ENCODE data around the gene SLC35F5.
"Not testable (repeated sequence)": the region's sequence is repeated elsewhere in the genome, so short reads cannot be mapped to it uniquely, and the experiment has no call there.

SLC35F5 gene

GRCh38 chr2:113692698-113693428, 63.6 kb downstream of the SLC35F5 start:
- Histone ChIP-seq H3K36me3 (ENCODE audit: control insufficient read depth, insufficient read depth, low read length, severe bottlenecking) (no peaks in the 10 kb centered on the region), H3K4me3 (ENCODE audit: low read length) (no peak overlapping the region), H3K27me3 (replicated peaks; ENCODE audit: control insufficient read depth, insufficient read depth, low read length) (no peaks in the 10 kb centered on the region), H3K9me3 (ENCODE audit: control insufficient read depth, low read length) (no peaks in the 10 kb centered on the region), H3K4me1 (ENCODE audit: control insufficient read depth, insufficient read depth, low read length) (no peaks in the 10 kb centered on the region), H3K9ac (ENCODE audit: low read length) (no peak overlapping the region)
- DNase-seq (ENCODE audit: low read depth), result no peak

- H3K36me3 ChIP-seq (ENCODE audit: control insufficient read depth, insufficient read depth, low read length, severe bottlenecking); H3K27me3 ChIP-seq (replicated peaks; ENCODE audit: control insufficient read depth, insufficient read depth, low read length); H3K4me1 ChIP-seq (ENCODE audit: control insufficient read depth, insufficient read depth, low read length); H3K4me3 ChIP-seq (ENCODE audit: low read length); H3K9ac ChIP-seq (ENCODE audit: low read length); H3K9me3 ChIP-seq (ENCODE audit: control insufficient read depth, low read length); DNase-seq (ENCODE audit: low read depth): not testable (repeated sequence)
Measured at GRCh38 chr2:113690871-113691270, 65.6 kb downstream of the SLC35F5 start.

- Histone ChIP-seq H3K4me1 (ENCODE audit: control insufficient read depth, insufficient read depth, low read length) (no peaks in the 10 kb centered on the region), H3K4me3 (ENCODE audit: low read length) (no peak overlapping the region), H3K36me3 (ENCODE audit: control insufficient read depth, insufficient read depth, low read length, severe bottlenecking) (no peaks in the 10 kb centered on the region), H3K9me3 (ENCODE audit: control insufficient read depth, low read length) (no peaks in the 10 kb centered on the region), H3K9ac (ENCODE audit: low read length) (no peak overlapping the region), H3K27me3 (replicated peaks; ENCODE audit: control insufficient read depth, insufficient read depth, low read length) (no peaks in the 10 kb centered on the region)
- DNase-seq (ENCODE audit: low read depth), result no peak
Measured at GRCh38 chr2:113686537-113686936, 69.9 kb downstream of the SLC35F5 start.

- Histone ChIP-seq H3K4me3 (ENCODE audit: low read length) (no peak overlapping the region), H3K9ac (ENCODE audit: low read length) (no peak overlapping the region), H3K4me1 (ENCODE audit: control insufficient read depth, insufficient read depth, low read length) (no peaks in the 10 kb centered on the region), H3K27me3 (replicated peaks; ENCODE audit: control insufficient read depth, insufficient read depth, low read length) (no peaks in the 10 kb centered on the region), H3K36me3 (ENCODE audit: control insufficient read depth, insufficient read depth, low read length, severe bottlenecking) (no peaks in the 10 kb centered on the region), H3K9me3 (ENCODE audit: control insufficient read depth, low read length) (no peaks in the 10 kb centered on the region)
- no peak for DNase-seq (ENCODE audit: low read depth)
Measured at GRCh38 chr2:113685471-113685870, 71.0 kb downstream of the SLC35F5 start.

GRCh38 chr2:113679457-113679856, 77.0 kb downstream of the SLC35F5 start:
- H3K9me3 ChIP-seq (ENCODE audit: control insufficient read depth, low read length), result no peaks in the 10 kb centered on the region
- H3K36me3 ChIP-seq (ENCODE audit: control insufficient read depth, insufficient read depth, low read length, severe bottlenecking), result no peaks in the 10 kb centered on the region
- H3K4me3 ChIP-seq (ENCODE audit: low read length), result no peak overlapping the region
- H3K4me1 ChIP-seq (ENCODE audit: control insufficient read depth, insufficient read depth, low read length), result no peaks in the 10 kb centered on the region
- DNase-seq (ENCODE audit: low read depth), result no peak
- peaks cover 10% of the 10 kb centered on the region for H3K27me3 ChIP-seq (replicated peaks; ENCODE audit: control insufficient read depth, insufficient read depth, low read length)
- H3K9ac ChIP-seq (ENCODE audit: low read length), result no peak overlapping the region

GRCh38 chr2:113677330-113677729, 79.1 kb downstream of the SLC35F5 start:
- Histone ChIP-seq H3K9ac (ENCODE audit: low read length) (no peak overlapping the region), H3K36me3 (ENCODE audit: control insufficient read depth, insufficient read depth, low read length, severe bottlenecking) (no peaks in the 10 kb centered on the region), H3K4me3 (ENCODE audit: low read length) (no peak overlapping the region), H3K4me1 (ENCODE audit: control insufficient read depth, insufficient read depth, low read length) (no peaks in the 10 kb centered on the region), H3K27me3 (replicated peaks; ENCODE audit: control insufficient read depth, insufficient read depth, low read length) (peaks cover 10% of the 10 kb centered on the region), H3K9me3 (ENCODE audit: control insufficient read depth, low read length) (no peaks in the 10 kb centered on the region)
- DNase-seq (ENCODE audit: low read depth), result no peak

- Histone ChIP-seq H3K9ac (ENCODE audit: low read length) (no peak overlapping the region), H3K27me3 (replicated peaks; ENCODE audit: control insufficient read depth, insufficient read depth, low read length) (peaks cover 10% of the 10 kb centered on the region), H3K9me3 (ENCODE audit: control insufficient read depth, low read length) (no peaks in the 10 kb centered on the region), H3K4me3 (ENCODE audit: low read length) (no peak overlapping the region), H3K4me1 (ENCODE audit: control insufficient read depth, insufficient read depth, low read length) (no peaks in the 10 kb centered on the region), H3K36me3 (ENCODE audit: control insufficient read depth, insufficient read depth, low read length, severe bottlenecking) (no peaks in the 10 kb centered on the region)
- no peak for DNase-seq (ENCODE audit: low read depth)
Measured at GRCh38 chr2:113676623-113677266, 79.7 kb downstream of the SLC35F5 start.

- no peak overlapping the region for H3K9ac ChIP-seq (ENCODE audit: low read length)
- no peaks in the 10 kb centered on the region for H3K9me3 ChIP-seq (ENCODE audit: control insufficient read depth, low read length)
- no peak overlapping the region for H3K4me3 ChIP-seq (ENCODE audit: low read length)
- H3K27me3 ChIP-seq (replicated peaks; ENCODE audit: control insufficient read depth, insufficient read depth, low read length), result peaks cover 10% of the 10 kb centered on the region
- H3K4me1 ChIP-seq (ENCODE audit: control insufficient read depth, insufficient read depth, low read length), result no peaks in the 10 kb centered on the region
- no peak for DNase-seq (ENCODE audit: low read depth)
- no peaks in the 10 kb centered on the region for H3K36me3 ChIP-seq (ENCODE audit: control insufficient read depth, insufficient read depth, low read length, severe bottlenecking)
Measured at GRCh38 chr2:113675875-113676274, 80.6 kb downstream of the SLC35F5 start.

- no peaks in the 10 kb centered on the region for H3K4me1 ChIP-seq (ENCODE audit: control insufficient read depth, insufficient read depth, low read length)
- no peak for DNase-seq (ENCODE audit: low read depth)
- no peak overlapping the region for H3K4me3 ChIP-seq (ENCODE audit: low read length)
- no peaks in the 10 kb centered on the region for H3K36me3 ChIP-seq (ENCODE audit: control insufficient read depth, insufficient read depth, low read length, severe bottlenecking)
- H3K9me3 ChIP-seq (ENCODE audit: control insufficient read depth, low read length), result no peaks in the 10 kb centered on the region
- H3K27me3 ChIP-seq (replicated peaks; ENCODE audit: control insufficient read depth, insufficient read depth, low read length), result peaks cover 10% of the 10 kb centered on the region
- H3K9ac ChIP-seq (ENCODE audit: low read length), result no peak overlapping the region
Measured at GRCh38 chr2:113672326-113672932, 84.0 kb downstream of the SLC35F5 start.

GRCh38 chr2:113669013-113669412, 87.4 kb downstream of the SLC35F5 start:
- DNase-seq (ENCODE audit: low read depth); H3K4me3 ChIP-seq (ENCODE audit: low read length): not testable (repeated sequence)

GRCh38 chr2:113664761-113665533, 91.5 kb downstream of the SLC35F5 start:
- not testable (repeated sequence) for H3K9ac ChIP-seq (ENCODE audit: low read length); H3K4me1 ChIP-seq (ENCODE audit: control insufficient read depth, insufficient read depth, low read length); H3K4me3 ChIP-seq (ENCODE audit: low read length); H3K27me3 ChIP-seq (replicated peaks; ENCODE audit: control insufficient read depth, insufficient read depth, low read length); DNase-seq (ENCODE audit: low read depth); H3K9me3 ChIP-seq (ENCODE audit: control insufficient read depth, low read length); H3K36me3 ChIP-seq (ENCODE audit: control insufficient read depth, insufficient read depth, low read length, severe bottlenecking)

More at GRCh38 chr2:113669013-113669412, 87.4 kb downstream of the SLC35F5 start:
- not testable (repeated sequence) for H3K9ac ChIP-seq (ENCODE audit: low read length); H3K27me3 ChIP-seq (replicated peaks; ENCODE audit: control insufficient read depth, insufficient read depth, low read length); H3K4me1 ChIP-seq (ENCODE audit: control insufficient read depth, insufficient read depth, low read length); H3K9me3 ChIP-seq (ENCODE audit: control insufficient read depth, low read length); H3K36me3 ChIP-seq (ENCODE audit: control insufficient read depth, insufficient read depth, low read length, severe bottlenecking)
